Mesendoderm (in vitro differentiated cells): Measurements from ENCODE around the gene ARMH2.

Experiments
- DNase-seq: peaks from one replicate; pipeline ENCODE4 v3.0.0; 2013
- H2AK5ac ChIP-seq: 2 replicates; pipeline ENCODE4 v1.6.1; 2013; ENCODE audit warnings: low read length, inconsistent platforms
- H2BK120ac ChIP-seq: 2 replicates; pipeline ENCODE4 v1.6.1; 2013; ENCODE audit warnings: low read depth, mild to moderate bottlenecking, low read length, moderate library complexity, mixed read lengths
- H2BK15ac ChIP-seq: replicated peaks from 2 replicates; pipeline ENCODE4 v1.6.1; 2013; ENCODE audit warnings: low read depth, mild to moderate bottlenecking, moderate library complexity
- H2BK5ac ChIP-seq: 2 replicates; pipeline ENCODE4 v1.6.1; 2013; ENCODE audit warnings: low read length, inconsistent platforms
- H3K18ac ChIP-seq: 2 replicates; pipeline ENCODE4 v1.6.1; 2013; ENCODE audit warnings: mild to moderate bottlenecking, low read length, mixed read lengths
- H3K23ac ChIP-seq: one replicate; pipeline ENCODE4 v1.6.1; 2013; ENCODE audit warnings: low read length
- H3K27ac ChIP-seq: 2 replicates; pipeline ENCODE4 v1.5.1; 2013; ENCODE audit warnings: low read depth, mild to moderate bottlenecking, inconsistent platforms, low read length, moderate library complexity
- H3K27me3 ChIP-seq: 2 replicates; pipeline ENCODE4 v1.6.1; 2013; ENCODE audit warnings: low read length, control low read depth, mild to moderate bottlenecking, inconsistent platforms; ENCODE audit not compliant: insufficient read depth, poor library complexity
- H3K36me3 ChIP-seq: 2 replicates; pipeline ENCODE4 v1.6.1; 2013; ENCODE audit warnings: low read length, inconsistent platforms; ENCODE audit not compliant: control insufficient read depth, insufficient read depth
- H3K4ac ChIP-seq: one replicate; pipeline ENCODE4 v1.6.1; 2013; ENCODE audit warnings: low read depth, mild to moderate bottlenecking, low read length, moderate library complexity
- H3K4me1 ChIP-seq: 2 replicates; pipeline ENCODE4 v1.6.1; 2013; ENCODE audit warnings: low read depth, low read length, inconsistent platforms; ENCODE audit not compliant: control insufficient read depth
- H3K4me2 ChIP-seq: 2 replicates; pipeline ENCODE4 v1.6.1; 2013; ENCODE audit warnings: low read length
- H3K4me3 ChIP-seq: 2 replicates; pipeline ENCODE4 v1.5.1; 2013; ENCODE audit warnings: mild to moderate bottlenecking, low read length
- H3K56ac ChIP-seq: one replicate; pipeline ENCODE4 v1.6.1; 2013; ENCODE audit warnings: low read length
- H3K79me1 ChIP-seq: 2 replicates; pipeline ENCODE4 v1.6.1; 2013; ENCODE audit warnings: low read length, inconsistent platforms
- H3K79me2 ChIP-seq: 2 replicates; pipeline ENCODE4 v1.6.1; 2013; ENCODE audit warnings: mild to moderate bottlenecking, low read length; ENCODE audit not compliant: control insufficient read depth, insufficient read depth
- H3K9ac ChIP-seq: 2 replicates; pipeline ENCODE4 v1.6.1; 2013; ENCODE audit warnings: low read length, inconsistent platforms
- H4K5ac ChIP-seq: one replicate; pipeline ENCODE4 v1.6.1; 2013; ENCODE audit warnings: low read length
- H4K8ac ChIP-seq: one replicate; pipeline ENCODE4 v1.6.1; 2013; ENCODE audit warnings: low read depth, mild to moderate bottlenecking, control low read depth, low read length, moderate library complexity
- WGBS: extraction: QIAGEN DNeasy Blood & Tissue Kit; methylation state at CpG from one replicate; pipeline ENCODE4 v1.1.7; 2013; ENCODE audit warnings: low lambda C conversion rate, missing lambda C conversion rate; ENCODE audit not compliant: insufficient coverage; ENCODE audit errors: extremely low coverage; 5-methylcytosine and 5-hydroxymethylcytosine counted together

The ARMH2 gene

GRCh38 chr6:24840187-24840586 lies 41.5 kb upstream of the ARMH2 start:
- H3K23ac ChIP-seq = no peak overlapping the region

GRCh38 chr6:24838994-24839393 lies 40.3 kb upstream of the ARMH2 start:
- H3K4me3 ChIP-seq = no peak overlapping the region
- no peak overlapping the region for H3K18ac ChIP-seq
- no peak overlapping the region for H3K27ac ChIP-seq
- no peak overlapping the region for H3K23ac ChIP-seq
- no CpG with 5 or more reads among the region's 5 CpGs for WGBS
- no peak overlapping the region for H4K8ac ChIP-seq
- no peak overlapping the region for H3K56ac ChIP-seq
- no peak overlapping the region for H4K5ac ChIP-seq
- H3K9ac ChIP-seq = no peak overlapping the region
- H3K36me3 ChIP-seq = no peaks in the 10 kb centered on the region
- no peak overlapping the region for H2AK5ac ChIP-seq
- H3K4ac ChIP-seq = no peak overlapping the region
- H3K79me1 ChIP-seq = no peaks in the 10 kb centered on the region
- no peak overlapping the region for H2BK5ac ChIP-seq
- H2BK15ac ChIP-seq = no peak overlapping the region
- H2BK120ac ChIP-seq = no peak overlapping the region
- H3K4me2 ChIP-seq = no peak overlapping the region
- H3K27me3 ChIP-seq = no peaks in the 10 kb centered on the region
- DNase-seq = no peak
- H3K79me2 ChIP-seq = no peaks in the 10 kb centered on the region
- no peaks in the 10 kb centered on the region for H3K4me1 ChIP-seq

More at GRCh38 chr6:24840187-24840586, 41.5 kb upstream of the ARMH2 start:
- Histone ChIP-seq H3K27ac (no peak overlapping the region), H3K27me3 (no peaks in the 10 kb centered on the region), H4K5ac (no peak overlapping the region), H3K36me3 (no peaks in the 10 kb centered on the region), H2BK5ac (no peak overlapping the region), H3K79me1 (no peaks in the 10 kb centered on the region), H3K9ac (no peak overlapping the region), H2BK120ac (no peak overlapping the region), H2AK5ac (no peak overlapping the region), H3K56ac (no peak overlapping the region), H4K8ac (no peak overlapping the region), H3K4me2 (no peak overlapping the region), H2BK15ac (no peak overlapping the region), H3K4me3 (no peak overlapping the region), H3K18ac (no peak overlapping the region), H3K79me2 (no peaks in the 10 kb centered on the region), H3K4me1 (no peaks in the 10 kb centered on the region), H3K4ac (no peak overlapping the region)
- DNase-seq = no peak
- no CpG with 5 or more reads among the region's 2 CpGs for WGBS

GRCh38 chr6:24838081-24838480 lies 39.4 kb upstream of the ARMH2 start:
- Histone ChIP-seq H3K4me3 (no peak overlapping the region), H2BK15ac (no peak overlapping the region), H2BK120ac (no peak overlapping the region), H3K4me1 (no peaks in the 10 kb centered on the region), H3K27me3 (no peaks in the 10 kb centered on the region), H3K23ac (no peak overlapping the region), H3K27ac (no peak overlapping the region), H2AK5ac (no peak overlapping the region), H2BK5ac (no peak overlapping the region), H3K4me2 (no peak overlapping the region), H3K56ac (no peak overlapping the region), H3K4ac (no peak overlapping the region), H3K36me3 (no peaks in the 10 kb centered on the region), H3K79me1 (no peaks in the 10 kb centered on the region), H4K8ac (no peak overlapping the region), H4K5ac (no peak overlapping the region), H3K79me2 (no peaks in the 10 kb centered on the region), H3K18ac (no peak overlapping the region), H3K9ac (no peak overlapping the region)
- WGBS = no CpG with 5 or more reads among the region's 3 CpGs
- no peak for DNase-seq

- no peak overlapping the region for H3K4ac ChIP-seq
- no peaks in the 10 kb centered on the region for H3K4me1 ChIP-seq
- no peak for DNase-seq
- H2BK15ac ChIP-seq = no peak overlapping the region
- no peak overlapping the region for H3K23ac ChIP-seq
- no peak overlapping the region for H4K8ac ChIP-seq
- no peak overlapping the region for H3K4me3 ChIP-seq
- H4K5ac ChIP-seq = no peak overlapping the region
- no peak overlapping the region for H3K4me2 ChIP-seq
- H3K18ac ChIP-seq = no peak overlapping the region
- no peaks in the 10 kb centered on the region for H3K27me3 ChIP-seq
- no peak overlapping the region for H2BK5ac ChIP-seq
- H2BK120ac ChIP-seq = no peak overlapping the region
- no peak overlapping the region for H3K9ac ChIP-seq
- H2AK5ac ChIP-seq = no peak overlapping the region
- WGBS = no CpG with 5 or more reads among the region's 2 CpGs
- H3K36me3 ChIP-seq = no peaks in the 10 kb centered on the region
- H3K79me1 ChIP-seq = no peaks in the 10 kb centered on the region
- no peaks in the 10 kb centered on the region for H3K79me2 ChIP-seq
- no peak overlapping the region for H3K56ac ChIP-seq
- no peak overlapping the region for H3K27ac ChIP-seq
Observed at GRCh38 chr6:24836109-24836508, 37.4 kb upstream of the ARMH2 start.

GRCh38 chr6:24833711-24834386 lies 35.1 kb upstream of the ARMH2 start:
- Histone ChIP-seq H3K4ac (no peak overlapping the region), H2BK120ac (no peak overlapping the region), H3K4me1 (no peaks in the 10 kb centered on the region), H3K18ac (no peak overlapping the region), H3K36me3 (no peaks in the 10 kb centered on the region), H2BK15ac (no peak overlapping the region), H3K4me3 (no peak overlapping the region), H4K5ac (no peak overlapping the region), H3K56ac (no peak overlapping the region), H3K4me2 (no peak overlapping the region), H3K23ac (no peak overlapping the region), H3K79me2 (no peaks in the 10 kb centered on the region), H4K8ac (no peak overlapping the region), H2AK5ac (no peak overlapping the region), H2BK5ac (no peak overlapping the region), H3K27me3 (no peaks in the 10 kb centered on the region), H3K9ac (no peak overlapping the region), H3K79me1 (no peaks in the 10 kb centered on the region), H3K27ac (no peak overlapping the region)
- no peak for DNase-seq
- WGBS = no CpG with 5 or more reads among the region's 4 CpGs

- Histone ChIP-seq H2BK15ac (no peak overlapping the region), H3K36me3 (no peaks in the 10 kb centered on the region), H3K79me2 (no peaks in the 10 kb centered on the region), H4K5ac (no peak overlapping the region), H3K4ac (no peak overlapping the region), H3K9ac (no peak overlapping the region), H3K4me3 (no peak overlapping the region), H3K79me1 (no peaks in the 10 kb centered on the region), H3K27ac (no peak overlapping the region), H2AK5ac (no peak overlapping the region), H3K4me2 (no peak overlapping the region), H4K8ac (no peak overlapping the region), H3K23ac (no peak overlapping the region), H2BK5ac (no peak overlapping the region), H3K56ac (no peak overlapping the region), H3K27me3 (no peaks in the 10 kb centered on the region), H3K18ac (no peak overlapping the region), H2BK120ac (no peak overlapping the region), H3K4me1 (no peaks in the 10 kb centered on the region)
- no CpG with 5 or more reads among the region's 1 CpG for WGBS
- no peak for DNase-seq
Observed at GRCh38 chr6:24832794-24833193, 34.1 kb upstream of the ARMH2 start.
